ENCODE data around the gene VWA8.
A peak's percentile ranks its signal among the peaks of the same experiment; 100 is the strongest.

The VWA8 gene

DNA sequence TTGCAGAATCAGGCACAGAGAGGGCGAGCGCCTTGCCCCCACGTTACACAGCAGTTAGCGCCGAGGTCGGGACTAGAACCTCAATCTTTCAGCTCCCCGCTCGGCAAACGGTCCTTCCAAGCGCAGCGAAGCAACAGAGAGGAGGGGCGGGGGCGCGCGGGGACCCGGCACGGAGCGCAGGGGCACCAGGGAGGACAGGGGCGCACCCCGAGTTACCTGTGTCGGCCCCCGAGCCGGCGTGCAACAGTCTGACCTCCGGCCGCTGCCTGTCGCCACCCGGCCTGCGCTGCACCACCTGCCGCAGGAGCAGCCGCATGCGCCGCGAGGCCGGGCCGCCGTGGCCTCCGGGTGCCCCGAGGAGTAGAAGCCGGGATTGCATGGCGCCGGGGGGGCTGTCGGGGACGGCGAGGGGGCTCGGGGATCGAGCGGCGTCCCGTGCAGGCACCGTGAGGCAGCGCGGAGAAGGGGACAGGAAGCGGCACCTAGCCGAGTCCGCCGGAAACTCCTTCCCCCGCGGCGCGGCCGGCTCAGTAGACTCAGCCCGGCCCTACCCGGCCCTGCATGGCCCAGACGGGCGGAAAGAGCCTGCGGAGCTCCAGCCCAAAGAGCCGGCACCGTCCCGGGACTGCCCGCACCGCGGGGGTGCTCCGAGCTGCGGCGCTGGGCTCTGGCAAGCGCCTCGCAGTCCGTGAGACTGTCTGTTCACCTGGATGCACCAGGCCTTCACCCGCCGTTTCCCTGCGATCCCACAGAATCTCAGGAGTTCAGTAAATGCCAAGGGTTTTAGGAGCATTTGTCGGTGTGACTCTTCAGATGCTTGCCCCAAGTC lies at the start of gene VWA8:
TSS of gene VWA8 (minus strand) at position 473 of the 829 bp plus-strand sequence. CDS start at position 379, 94 bp downstream.
- peak; percentile 82 for DNase-seq

DNA sequence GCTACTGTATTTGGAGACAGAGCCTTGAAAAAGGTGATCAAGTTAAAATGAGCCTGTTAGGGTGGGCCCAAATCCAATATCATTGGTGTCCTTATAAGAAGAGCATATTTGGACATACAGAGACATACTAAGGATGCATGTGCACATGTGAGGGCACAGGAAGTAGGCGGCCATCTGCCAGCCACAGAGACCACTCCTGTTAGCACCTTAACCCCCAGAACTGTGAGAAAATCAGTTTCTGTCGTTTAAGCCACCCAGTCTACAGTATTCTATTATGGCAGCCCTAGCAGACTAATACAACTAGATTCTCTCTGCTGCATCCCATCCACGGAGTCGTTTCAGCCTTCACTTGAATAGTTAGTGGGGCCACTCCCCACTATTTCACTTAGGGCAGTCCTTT lies 48.1 kb upstream of the VWA8 start:
- DNase-seq, result no peak

DNA sequence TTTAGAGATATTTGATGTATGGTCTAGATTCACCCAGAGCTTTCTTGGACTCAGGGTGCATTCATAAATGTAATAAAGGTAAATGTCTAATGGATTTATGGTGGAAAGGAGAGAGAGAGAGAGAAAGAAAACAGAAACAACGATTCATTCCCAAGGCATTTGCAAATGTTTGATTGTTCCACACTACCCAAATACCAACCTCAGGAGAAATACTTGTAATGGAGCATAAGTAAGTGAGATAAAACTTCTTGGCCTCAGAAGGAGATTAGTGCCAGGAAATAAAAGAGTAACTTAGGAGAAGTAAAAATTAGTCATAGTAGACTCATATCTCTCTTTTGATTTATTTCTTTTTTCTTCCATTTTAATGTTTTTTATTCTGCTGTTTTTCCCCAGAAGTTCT lies 46.9 kb upstream of the VWA8 start:
- no peak for DNase-seq

DNA sequence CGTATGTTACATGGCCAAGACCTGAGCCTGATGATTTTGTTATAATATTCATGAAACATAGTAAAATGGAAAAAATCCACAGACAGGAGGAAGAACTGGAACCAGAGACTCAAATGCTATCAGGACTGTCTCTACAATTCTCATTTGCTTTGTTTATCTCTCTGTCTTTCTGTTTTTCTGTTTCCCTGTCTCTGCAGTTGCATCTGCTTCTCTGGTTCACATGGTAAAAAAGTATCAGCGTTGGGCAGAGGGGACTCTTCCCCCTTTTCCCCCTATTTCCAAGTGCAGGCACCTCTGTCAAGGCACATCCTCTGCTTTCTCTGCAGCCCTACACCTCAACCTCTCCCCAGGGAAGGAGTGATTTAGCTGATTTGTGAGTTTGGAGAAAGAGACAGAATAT lies 41.2 kb upstream of the VWA8 start:
- no peak for DNase-seq

DNA sequence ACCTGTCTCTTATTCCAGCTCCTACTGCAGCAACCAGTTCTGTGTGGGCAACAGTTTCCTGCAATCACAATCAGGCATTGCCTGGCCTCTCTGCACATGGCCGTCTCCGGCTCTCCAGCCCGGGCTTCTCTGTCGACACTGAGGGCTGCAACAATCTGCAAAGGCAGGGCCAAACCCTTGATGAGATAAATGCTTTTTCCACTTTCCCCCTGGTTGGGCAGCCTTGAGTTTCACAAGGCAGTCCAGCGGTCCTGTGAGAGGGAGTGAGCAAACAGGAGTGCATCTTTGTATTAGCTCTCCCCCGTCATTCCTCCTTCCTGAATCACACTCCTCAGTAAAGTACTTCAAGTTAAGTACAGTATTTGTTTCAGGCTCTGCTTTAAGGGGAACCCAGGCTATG lies 40.7 kb upstream of the VWA8 start:
- no peak for DNase-seq

- no peak for DNase-seq
Measured at GRCh38 chr13:42000846-42001245, 39.9 kb upstream of the VWA8 start.

DNA sequence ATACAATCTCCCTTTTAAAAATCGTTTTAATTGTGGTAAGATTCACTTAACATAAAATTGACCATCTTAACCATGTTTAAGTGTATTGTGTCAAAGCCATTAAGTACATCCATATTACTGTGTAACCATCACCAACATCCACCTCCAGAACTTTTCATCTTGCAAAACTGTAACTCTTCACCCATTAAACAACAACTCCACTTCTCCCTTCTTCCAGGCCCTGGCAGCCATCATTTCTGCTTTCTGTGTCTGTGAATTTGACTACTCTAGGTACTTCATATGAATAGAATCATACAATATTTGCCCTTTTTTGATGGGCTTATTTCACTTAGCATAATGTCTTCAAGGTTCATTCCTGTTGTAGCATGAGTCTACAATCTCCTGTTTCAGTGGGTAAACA lies 36.5 kb upstream of the VWA8 start:
- no peak for DNase-seq

GRCh38 chr13:41995946-41996345 lies 35.0 kb upstream of the VWA8 start:
- no peak for DNase-seq

- DNase-seq, result no peak
Measured at GRCh38 chr13:41995336-41995735, 34.4 kb upstream of the VWA8 start.

- DNase-seq, result no peak
Measured at GRCh38 chr13:41994696-41995095, 33.8 kb upstream of the VWA8 start.

DNA sequence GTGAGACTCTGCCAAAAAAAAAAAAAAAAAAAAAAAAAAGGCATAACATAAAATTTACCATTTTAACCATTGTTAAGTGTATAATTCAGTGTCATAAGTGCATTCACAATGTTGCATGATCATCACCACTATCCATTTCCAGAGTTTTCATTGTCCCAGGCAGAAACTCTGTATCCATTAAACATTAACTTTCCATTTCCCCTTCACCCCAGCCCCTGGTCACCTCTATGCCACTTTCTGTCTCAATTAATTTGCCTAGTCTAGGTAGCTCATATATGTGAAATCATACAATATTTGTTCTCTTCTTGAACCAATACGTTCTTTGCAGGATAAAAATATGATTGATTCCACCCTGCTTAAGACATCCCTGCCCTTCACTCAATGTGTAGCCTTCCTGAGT lies 31.0 kb upstream of the VWA8 start:
- DNase-seq, result no peak

DNA sequence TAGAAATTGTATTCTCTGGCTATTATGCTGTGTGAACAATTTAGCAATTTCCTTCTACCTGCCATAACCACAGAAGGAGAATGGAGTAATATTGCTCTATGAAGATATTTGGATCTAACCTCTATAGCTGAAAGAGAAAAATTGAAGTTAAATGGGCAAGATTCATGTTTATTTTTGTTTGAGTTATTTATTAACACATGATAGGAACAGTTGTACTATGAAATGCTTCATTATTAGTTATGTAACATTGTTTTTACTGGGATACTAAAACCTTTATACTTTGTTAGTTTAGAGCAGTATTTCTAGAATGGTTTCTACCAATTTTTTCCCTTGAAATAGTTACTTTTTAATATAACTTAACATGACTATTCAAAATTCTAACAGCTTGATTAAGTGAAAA lies 27.3 kb upstream of the VWA8 start:
- no peak for DNase-seq

DNA sequence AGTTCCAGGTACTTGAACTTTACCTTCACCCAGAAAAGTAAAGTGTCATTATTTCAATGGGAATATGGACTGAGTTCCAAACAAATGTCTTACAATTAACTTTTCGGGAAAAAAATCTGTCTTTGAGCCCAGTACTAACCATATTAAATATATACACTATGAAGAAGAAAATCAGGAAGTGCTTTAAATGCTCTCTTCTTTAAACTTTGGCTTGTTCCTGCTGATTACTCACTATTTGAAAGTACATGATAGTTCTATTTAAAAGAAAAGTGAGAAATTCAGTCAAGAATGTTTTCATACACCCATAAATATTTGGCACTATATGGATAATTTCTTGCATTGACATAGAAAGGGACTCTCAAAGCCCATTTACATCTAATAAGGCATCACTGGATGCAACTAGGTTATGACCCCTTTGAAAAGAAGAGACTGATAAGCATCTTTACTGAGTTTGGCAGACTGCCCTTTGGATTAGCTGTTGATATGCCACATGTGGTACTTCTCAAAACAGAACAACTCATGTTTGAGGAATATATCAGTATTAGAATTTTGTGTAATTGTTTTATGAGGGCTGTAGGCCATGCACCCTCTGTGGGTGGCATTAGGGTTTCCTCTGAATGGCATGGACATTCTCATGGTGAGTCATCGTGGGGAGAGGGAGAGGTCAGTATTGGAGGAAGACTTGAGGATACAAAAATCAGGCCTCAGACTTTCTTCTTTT lies 25.0 kb upstream of the VWA8 start:
- DNase-seq, result no peak

- DNase-seq, result no peak
Measured at GRCh38 chr13:41981951-41982715, 21.2 kb upstream of the VWA8 start.

- no peak for DNase-seq
Measured at GRCh38 chr13:41978007-41978406, 17.1 kb upstream of the VWA8 start.

GRCh38 chr13:41976476-41976875 lies 15.6 kb upstream of the VWA8 start:
- no peak for DNase-seq

GRCh38 chr13:41974262-41974900 lies 13.5 kb upstream of the VWA8 start:
- DNase-seq, result peak; percentile 21

- DNase-seq, result no peak
Measured at GRCh38 chr13:41973247-41973741, 12.4 kb upstream of the VWA8 start.

DNA sequence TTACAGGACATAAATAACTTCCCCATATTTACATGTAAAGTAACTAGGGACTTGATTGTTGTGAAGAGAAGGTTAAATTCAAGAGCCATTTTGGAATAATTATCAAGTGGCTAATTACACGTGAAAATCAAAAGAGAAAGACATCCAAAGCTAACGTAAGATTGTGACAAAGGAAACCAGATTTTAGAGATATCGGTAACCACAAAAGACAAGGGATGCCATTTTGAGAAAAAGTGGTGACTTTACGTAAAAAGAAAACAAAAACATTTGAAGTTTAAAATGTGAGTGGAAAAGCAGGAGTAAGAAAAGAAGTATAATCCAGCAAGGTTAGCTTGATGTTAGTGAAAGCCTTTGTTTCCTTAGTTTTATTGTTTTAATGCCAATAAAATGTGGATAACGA lies 10.9 kb upstream of the VWA8 start:
- DNase-seq, result peak; percentile 31

GRCh38 chr13:41970918-41971317 lies 10.0 kb upstream of the VWA8 start:
- DNase-seq, result no peak

- no peak for DNase-seq
Measured at GRCh38 chr13:41970022-41970421, 9.1 kb upstream of the VWA8 start.

DNA sequence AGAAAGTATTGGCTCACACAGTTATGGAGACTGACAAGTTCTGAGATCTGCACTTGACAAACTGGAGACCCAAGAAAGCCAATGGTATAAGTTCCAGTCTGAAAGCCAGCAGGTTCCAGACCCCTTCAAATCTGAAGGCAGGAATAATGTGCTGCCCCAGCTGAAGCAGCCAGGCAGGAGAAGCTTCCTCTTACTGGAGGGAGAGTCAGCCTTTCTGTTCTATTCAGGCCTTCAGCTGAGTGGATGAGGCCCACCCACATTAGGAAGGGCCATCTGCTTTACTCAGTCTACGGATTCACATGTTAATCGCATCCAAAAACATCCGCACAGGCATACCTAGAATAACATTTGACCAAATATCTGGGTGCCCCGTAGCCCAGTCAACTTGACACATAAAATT lies 8.2 kb upstream of the VWA8 start:
- no peak for DNase-seq

GRCh38 chr13:41966671-41967070 lies 5.8 kb upstream of the VWA8 start:
- no peak for DNase-seq

All from CD4-positive, alpha-beta T cell treated with Interleukin-4 for 4 hours (primary cell).